ENCODE results near the gene AFF3.

The AFF3 gene

GRCh38 chr2:100021791-100022340 is 120.5 kb downstream of the AFF3 start:
- H3K4me1 ChIP-seq: no peaks in the 10 kb centered on the region
- H3K36me3 ChIP-seq: no peaks in the 10 kb centered on the region
- H3K4me3 ChIP-seq (ENCODE audit: low read depth, low read length): no peak overlapping the region
- TF ChIP-seq, protein P1, sequence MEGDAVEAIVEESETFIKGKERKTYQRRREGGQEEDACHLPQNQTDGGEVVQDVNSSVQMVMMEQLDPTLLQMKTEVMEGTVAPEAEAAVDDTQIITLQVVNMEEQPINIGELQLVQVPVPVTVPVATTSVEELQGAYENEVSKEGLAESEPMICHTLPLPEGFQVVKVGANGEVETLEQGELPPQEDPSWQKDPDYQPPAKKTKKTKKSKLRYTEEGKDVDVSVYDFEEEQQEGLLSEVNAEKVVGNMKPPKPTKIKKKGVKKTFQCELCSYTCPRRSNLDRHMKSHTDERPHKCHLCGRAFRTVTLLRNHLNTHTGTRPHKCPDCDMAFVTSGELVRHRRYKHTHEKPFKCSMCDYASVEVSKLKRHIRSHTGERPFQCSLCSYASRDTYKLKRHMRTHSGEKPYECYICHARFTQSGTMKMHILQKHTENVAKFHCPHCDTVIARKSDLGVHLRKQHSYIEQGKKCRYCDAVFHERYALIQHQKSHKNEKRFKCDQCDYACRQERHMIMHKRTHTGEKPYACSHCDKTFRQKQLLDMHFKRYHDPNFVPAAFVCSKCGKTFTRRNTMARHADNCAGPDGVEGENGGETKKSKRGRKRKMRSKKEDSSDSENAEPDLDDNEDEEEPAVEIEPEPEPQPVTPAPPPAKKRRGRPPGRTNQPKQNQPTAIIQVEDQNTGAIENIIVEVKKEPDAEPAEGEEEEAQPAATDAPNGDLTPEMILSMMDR (IDR thresholded peaks at IDR 0.05; ENCODE audit: low read depth, low read length): no peak
- no peak for DNase-seq
- no peaks in the 10 kb centered on the region for H3K27me3 ChIP-seq
- no peaks in the 10 kb centered on the region for H3K9me3 ChIP-seq

- Histone ChIP-seq H3K27me3 (no peaks in the 10 kb centered on the region), H3K4me1 (no peaks in the 10 kb centered on the region), H3K36me3 (no peaks in the 10 kb centered on the region), H3K9me3 (no peaks in the 10 kb centered on the region), H3K4me3 (ENCODE audit: low read depth, low read length) (no peak overlapping the region)
- TF ChIP-seq, protein P1 (IDR thresholded peaks at IDR 0.05; ENCODE audit: low read depth, low read length): no peak
- DNase-seq: no peak
Measured at GRCh38 chr2:100019499-100019898, 122.9 kb downstream of the AFF3 start.

DNA sequence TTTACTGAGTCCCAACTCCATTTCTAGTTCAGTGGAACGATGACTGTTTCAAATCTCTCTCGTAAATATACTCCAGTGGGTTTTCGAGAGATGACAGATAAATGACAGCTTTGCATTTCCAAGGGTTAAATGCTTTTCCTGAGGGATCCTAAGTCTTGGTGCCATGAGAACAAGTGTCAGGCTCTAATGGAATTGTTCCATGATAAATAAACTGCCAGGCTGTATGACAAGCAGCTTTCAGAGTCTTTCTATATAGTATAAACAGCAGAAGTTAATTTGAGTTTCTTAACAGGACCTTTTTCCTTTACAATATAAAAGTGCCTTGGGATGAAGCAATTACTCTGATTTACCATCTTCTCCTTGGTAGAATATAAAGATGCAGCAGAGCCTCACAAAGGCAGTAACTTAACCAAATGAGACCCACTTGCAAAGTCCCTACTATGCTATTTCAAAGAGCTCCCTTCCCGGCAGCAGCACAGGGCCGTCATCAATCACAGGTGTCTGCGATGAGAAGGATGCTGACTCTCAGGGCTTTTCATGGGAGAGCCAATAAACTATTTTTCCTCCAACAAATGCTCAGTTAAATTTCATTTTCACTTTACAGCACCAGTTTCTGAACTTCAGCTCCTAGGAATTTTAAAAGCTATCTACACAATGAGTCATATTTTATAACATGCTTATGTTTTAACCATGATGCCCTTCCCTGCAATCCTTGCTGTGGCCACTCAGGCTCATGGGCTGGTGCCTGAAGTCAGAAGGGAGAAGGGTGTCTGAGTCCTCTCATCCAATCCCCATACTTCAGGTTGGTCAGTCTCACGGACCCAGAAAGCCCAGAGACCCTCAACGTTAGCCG is 123.8 kb downstream of the AFF3 start:
- TF ChIP-seq, protein P1 (IDR thresholded peaks at IDR 0.05; ENCODE audit: low read depth, low read length): no peak
- no peaks in the 10 kb centered on the region for H3K9me3 ChIP-seq
- no peaks in the 10 kb centered on the region for H3K36me3 ChIP-seq
- H3K4me3 ChIP-seq (ENCODE audit: low read depth, low read length): no peak overlapping the region
- no peak for DNase-seq
- H3K27me3 ChIP-seq: no peaks in the 10 kb centered on the region
- H3K4me1 ChIP-seq: no peaks in the 10 kb centered on the region

- no peaks in the 10 kb centered on the region for H3K36me3 ChIP-seq
- no peaks in the 10 kb centered on the region for H3K27me3 ChIP-seq
- H3K4me1 ChIP-seq: no peaks in the 10 kb centered on the region
- DNase-seq: peak; percentile 32
- TF ChIP-seq, protein P1 (IDR thresholded peaks at IDR 0.05; ENCODE audit: low read depth, low read length): no peak
- no peak overlapping the region for H3K4me3 ChIP-seq (ENCODE audit: low read depth, low read length)
- no peaks in the 10 kb centered on the region for H3K9me3 ChIP-seq
Measured at GRCh38 chr2:100017633-100018032, 124.8 kb downstream of the AFF3 start.

DNA sequence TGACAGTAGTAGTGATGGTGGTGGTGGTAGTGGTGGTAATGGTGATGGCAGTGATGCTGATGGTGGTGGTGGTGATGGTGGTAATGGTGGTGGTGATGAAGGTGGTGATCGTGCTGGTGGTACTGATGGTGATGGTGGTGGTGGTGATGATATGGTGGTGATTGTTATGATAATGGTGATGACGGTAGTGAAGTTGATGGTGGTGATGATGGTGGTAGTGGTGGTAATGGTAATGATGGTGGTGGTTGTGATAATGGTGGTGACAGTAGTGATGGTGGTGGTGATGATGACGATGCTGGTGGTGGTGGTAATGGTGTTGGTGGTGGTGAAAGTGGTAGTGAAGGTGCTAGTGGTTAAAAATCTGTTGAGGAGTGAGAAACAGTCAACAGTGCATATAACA is 125.6 kb downstream of the AFF3 start:
- Histone ChIP-seq H3K9me3 (no peaks in the 10 kb centered on the region), H3K4me3 (ENCODE audit: low read depth, low read length) (no peak overlapping the region), H3K36me3 (no peaks in the 10 kb centered on the region), H3K4me1 (no peaks in the 10 kb centered on the region), H3K27me3 (no peaks in the 10 kb centered on the region)
- TF ChIP-seq, protein P1 (IDR thresholded peaks at IDR 0.05; ENCODE audit: low read depth, low read length): no peak
- DNase-seq: no peak

GRCh38 chr2:100015849-100016248 is 126.5 kb downstream of the AFF3 start:
- Histone ChIP-seq H3K9me3 (no peaks in the 10 kb centered on the region), H3K4me1 (no peaks in the 10 kb centered on the region), H3K27me3 (no peaks in the 10 kb centered on the region), H3K36me3 (no peaks in the 10 kb centered on the region), H3K4me3 (ENCODE audit: low read depth, low read length) (no peak overlapping the region)
- TF ChIP-seq, protein P1 (IDR thresholded peaks at IDR 0.05; ENCODE audit: low read depth, low read length): no peak
- DNase-seq: no peak
